Loucy (cell line): Measurements from ENCODE around the gene CELA3B.
A peak's percentile ranks its signal among the peaks of the same experiment; 100 is the strongest.

Source experiments
- H2AFZ ChIP-seq: fragments of 200-600 bp; sonication (generic); 2 replicates; pipeline ENCODE4 v1.6.0; 2016; ENCODE audit warnings: antibody characterized with exemption, mild to moderate bottlenecking, low read length, moderate library complexity
- H3F3A ChIP-seq: fragments of 200-600 bp; 2 replicates; pipeline ENCODE4 v1.6.0; 2016; ENCODE audit warnings: antibody characterized with exemption, low read depth, mild to moderate bottlenecking
- H3K27me3 ChIP-seq: fragments of 200-600 bp; sonication (generic); 2 replicates; pipeline ENCODE4 v1.6.1; 2014; ENCODE audit warnings: low read length, mild to moderate bottlenecking; ENCODE audit not compliant: insufficient read depth, poor library complexity, severe bottlenecking
- H3K36me3 ChIP-seq: fragments of 200-600 bp; sonication (generic); 2 replicates; pipeline ENCODE4 v1.6.1; 2016; ENCODE audit warnings: low read length; ENCODE audit not compliant: insufficient read depth
- H3K4me1 ChIP-seq: fragments of 200-600 bp; sonication (generic); 2 replicates; pipeline ENCODE4 v1.5.1; 2014; ENCODE audit warnings: low read length, mild to moderate bottlenecking; ENCODE audit not compliant: insufficient read depth, poor library complexity, severe bottlenecking
- H3K4me2 ChIP-seq: fragments of 200-600 bp; sonication (generic); 2 replicates; pipeline ENCODE4 v1.6.0; 2014; ENCODE audit warnings: antibody characterized with exemption, low read length, low read depth, mild to moderate bottlenecking; ENCODE audit not compliant: poor library complexity, severe bottlenecking
- H3K4me3 ChIP-seq: fragments of 200-600 bp; sonication (generic); 2 replicates; pipeline ENCODE4 v1.5.1; 2014; ENCODE audit warnings: low read length, mild to moderate bottlenecking, mixed read lengths; ENCODE audit not compliant: poor library complexity, severe bottlenecking
- H3K79me2 ChIP-seq: fragments of 200-600 bp; sonication (generic); 2 replicates; pipeline ENCODE4 v1.6.1; 2014; ENCODE audit warnings: low read length; ENCODE audit not compliant: insufficient read depth
- H3K9ac ChIP-seq: fragments of 200-600 bp; sonication (generic); 2 replicates; pipeline ENCODE4 v1.6.0; 2014; ENCODE audit warnings: mild to moderate bottlenecking, low read depth, low read length, moderate library complexity; ENCODE audit not compliant: poor library complexity, severe bottlenecking
- H3K9me2 ChIP-seq: fragments of 200-600 bp; sonication (generic); replicated peaks from 2 replicates; pipeline ENCODE4 v1.6.1; 2016; ENCODE audit warnings: low read depth, low read length, mixed read lengths
- H3K9me3 ChIP-seq: fragments of 200-600 bp; sonication (generic); 2 replicates; pipeline ENCODE4 v1.6.1; 2014; ENCODE audit warnings: mild to moderate bottlenecking, antibody characterized with exemption, low read length, low read depth; ENCODE audit not compliant: insufficient read depth
- H4K20me1 ChIP-seq: fragments of 200-600 bp; sonication (generic); 2 replicates; pipeline ENCODE4 v1.6.0; 2014; ENCODE audit warnings: antibody characterized with exemption, low read length, mild to moderate bottlenecking; ENCODE audit not compliant: insufficient read depth, poor library complexity, severe bottlenecking
- CTCF ChIP-seq: fragments of 200-600 bp; sonication (generic); conservative IDR thresholded peaks from 2 replicates; pipeline ENCODE4 v1.5.1; 2014; ENCODE audit warnings: mild to moderate bottlenecking, antibody characterized with exemption, low read length
- EZH2phosphoT487 ChIP-seq: fragments of 200-600 bp; IDR thresholded peaks from 2 replicates; pipeline ENCODE4 v1.6.1; 2018; ENCODE audit warnings: antibody characterized with exemption, mild to moderate bottlenecking, moderate library complexity, borderline replicate concordance

Gene CELA3B

GRCh38 chr1:22025368-22026155 is 48.7 kb downstream of the CELA3B start:
- TF ChIP-seq CTCF: no peak
- no peak for TF ChIP-seq EZH2phosphoT487
- peak overlapping the region; percentile 98 for H3K9ac ChIP-seq

GRCh38 chr1:22026924-22027289 is 50.1 kb downstream of the CELA3B start:
- no peaks in the 10 kb centered on the region for H3K36me3 ChIP-seq
- 0 out of 2 replicates have a peak, but pooled peaks cover 2% of the 10 kb centered on the region for H3F3A ChIP-seq
- H4K20me1 ChIP-seq: peaks cover 8% of the 10 kb centered on the region
- TF ChIP-seq CTCF (no peak), EZH2phosphoT487 (no peak)
- no peaks in the 10 kb centered on the region for H3K9me2 ChIP-seq
- peaks cover 13% of the 10 kb centered on the region for H3K4me1 ChIP-seq
- H3K4me3 ChIP-seq: peak overlapping the region; percentile 90
- peak overlapping the region; percentile 79 for H3K4me2 ChIP-seq
- no peaks in the 10 kb centered on the region for H3K9me3 ChIP-seq
- H2AFZ ChIP-seq: no peak overlapping the region
- H3K9ac ChIP-seq: peak overlapping the region; percentile 98
- no peaks in the 10 kb centered on the region for H3K27me3 ChIP-seq
- peaks cover 13% of the 10 kb centered on the region for H3K79me2 ChIP-seq

More at GRCh38 chr1:22025368-22026155, 48.7 kb downstream of the CELA3B start:
- H3K4me3 ChIP-seq: peak overlapping the region; percentile 90
- H4K20me1 ChIP-seq: peaks cover 8% of the 10 kb centered on the region
- H3F3A ChIP-seq: 0 out of 2 replicates have a peak, but pooled peaks cover 2% of the 10 kb centered on the region
- peak overlapping the region; percentile 79 for H3K4me2 ChIP-seq
- no peaks in the 10 kb centered on the region for H3K27me3 ChIP-seq
- H3K79me2 ChIP-seq: peaks cover 13% of the 10 kb centered on the region
- H3K9me3 ChIP-seq: no peaks in the 10 kb centered on the region
- no peaks in the 10 kb centered on the region for H3K9me2 ChIP-seq
- H3K36me3 ChIP-seq: no peaks in the 10 kb centered on the region
- peak overlapping the region; percentile 87 for H2AFZ ChIP-seq
- H3K4me1 ChIP-seq: peaks cover 13% of the 10 kb centered on the region

DNA sequence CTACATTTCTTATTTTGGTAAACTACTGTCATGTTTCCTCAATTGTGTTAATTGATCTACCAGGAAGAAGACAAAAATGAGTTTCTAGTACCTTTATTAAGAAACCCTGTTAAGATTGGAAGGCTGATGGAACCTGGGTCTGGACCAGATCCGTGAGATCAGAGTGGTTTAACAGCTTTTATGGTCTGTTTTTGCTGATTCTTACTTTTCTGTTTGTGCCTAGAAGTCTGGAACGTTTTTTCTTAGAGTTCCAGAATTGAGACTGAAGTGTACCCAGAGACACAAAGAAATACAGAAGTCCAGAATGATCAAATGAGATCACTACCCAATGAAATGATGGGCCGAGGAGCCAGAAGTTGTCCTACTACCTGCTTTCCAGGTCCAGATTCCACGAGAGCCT is 53.2 kb downstream of the CELA3B start:
- Histone ChIP-seq H3K9me3 (no peaks in the 10 kb centered on the region), H4K20me1 (peaks cover 8% of the 10 kb centered on the region), H3K9me2 (no peaks in the 10 kb centered on the region), H3K4me1 (peaks cover 5% of the 10 kb centered on the region), H3K4me2 (no peak overlapping the region), H3K36me3 (no peaks in the 10 kb centered on the region), H2AFZ (no peak overlapping the region), H3F3A (0 out of 2 replicates have a peak, but pooled peaks cover 1% of the 10 kb centered on the region), H3K9ac (no peak overlapping the region), H3K79me2 (peaks cover 13% of the 10 kb centered on the region), H3K4me3 (no peak overlapping the region), H3K27me3 (no peaks in the 10 kb centered on the region)
- TF ChIP-seq EZH2phosphoT487 (no peak), CTCF (no peak)
